Transverse colon (tissue), 3 donors: ENCODE results near the gene CFI.
A peak's percentile ranks its signal among the peaks of the same experiment; 100 is the strongest.

Experiments used
- CTCF ChIP-seq, 5 experiments: fragments of 200-600 bp in 3 of 5; fragments of 450-650 bp in 2 of 5; sonication (generic) in 3 of 5; IDR thresholded peaks; 1 replicate in 2 of 5; 2 replicates in 3 of 5; pipeline ENCODE4 v1.5.1; 2016 to 2017; ENCODE audit warnings: antibody characterized with exemption in 5 of 5, inconsistent platforms in 3 of 5, mild to moderate bottlenecking in 2 of 5, moderate library complexity in 1 of 5
- POLR2A ChIP-seq: fragments of 450-650 bp; IDR thresholded peaks from one replicate; pipeline ENCODE4 v1.6.1; 2016; ENCODE audit warnings: antibody characterized with exemption, mild to moderate bottlenecking, moderate library complexity

DNA sequence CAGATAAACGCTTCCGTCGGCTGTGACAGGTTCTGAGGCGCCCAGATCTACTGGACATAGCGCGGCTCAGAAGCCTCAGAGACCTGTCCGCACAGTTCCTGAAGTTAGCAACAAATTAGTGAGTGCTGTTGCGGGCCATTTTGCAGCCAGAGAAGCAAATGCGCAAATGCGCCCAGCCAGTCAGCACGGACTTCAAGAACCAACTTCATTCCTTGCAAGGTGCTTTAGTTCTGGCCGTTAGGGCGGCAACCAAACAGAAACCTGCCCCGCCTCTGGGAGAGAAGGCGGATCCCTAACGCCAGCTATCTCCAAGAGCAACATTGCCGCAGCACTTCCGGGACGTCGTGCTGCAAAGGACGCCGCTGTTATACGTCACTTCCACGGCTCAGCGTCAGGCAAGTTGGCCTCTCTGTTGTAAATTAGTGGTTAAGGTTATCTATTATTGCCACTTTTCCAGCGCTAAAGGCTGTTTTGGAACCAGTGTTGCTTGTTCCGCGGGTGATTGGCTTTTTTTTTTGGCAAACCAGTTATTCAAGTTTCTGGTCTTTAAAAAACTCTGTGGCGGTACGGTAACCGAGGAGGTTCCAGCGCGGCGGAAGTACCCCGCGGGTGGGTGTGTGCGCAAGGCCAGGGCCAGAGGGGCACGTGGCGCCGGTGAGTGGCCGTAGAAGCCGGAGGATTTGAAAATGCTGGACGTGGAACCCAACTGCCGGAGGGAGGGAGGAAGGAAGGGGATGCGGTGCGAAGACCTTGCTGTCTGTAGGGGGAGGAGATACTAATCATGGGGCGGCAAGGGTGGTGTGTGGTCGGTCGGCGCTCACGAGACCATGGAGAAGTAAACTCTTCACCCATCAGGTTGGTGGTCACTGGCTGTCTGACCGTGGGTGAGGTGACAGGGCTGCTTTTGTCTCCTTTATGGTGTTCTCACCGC is 13.6 kb upstream of the CFI start, which contains the start of gene GAR1:
- TF ChIP-seq CTCF (IDR thresholded peaks at IDR 0.05) (no peak), POLR2A (peak; percentile 87)
